Neural progenitor cell (in vitro differentiated cells): ENCODE results near the gene SLC7A6.

Experiments used
- EZH2 ChIP-seq: fragments of 200-600 bp; sonication (generic); IDR thresholded peaks from 2 replicates; pipeline ENCODE4 v1.6.1; 2017; ENCODE audit warnings: antibody characterized with exemption, mild to moderate bottlenecking, moderate library complexity
- EZH2phosphoT487 ChIP-seq: fragments of 200-600 bp; sonication (generic); IDR thresholded peaks from 2 replicates; pipeline ENCODE4 v1.6.1; 2017; ENCODE audit warnings: antibody characterized with exemption
- TF ChIP-seq, protein P1 (sequence below): fragments of 200-600 bp; sonication (generic); IDR thresholded peaks from 2 replicates; pipeline ENCODE4 v1.5.1; 2017; ENCODE audit warnings: antibody characterized with exemption, mild to moderate bottlenecking

DNA sequence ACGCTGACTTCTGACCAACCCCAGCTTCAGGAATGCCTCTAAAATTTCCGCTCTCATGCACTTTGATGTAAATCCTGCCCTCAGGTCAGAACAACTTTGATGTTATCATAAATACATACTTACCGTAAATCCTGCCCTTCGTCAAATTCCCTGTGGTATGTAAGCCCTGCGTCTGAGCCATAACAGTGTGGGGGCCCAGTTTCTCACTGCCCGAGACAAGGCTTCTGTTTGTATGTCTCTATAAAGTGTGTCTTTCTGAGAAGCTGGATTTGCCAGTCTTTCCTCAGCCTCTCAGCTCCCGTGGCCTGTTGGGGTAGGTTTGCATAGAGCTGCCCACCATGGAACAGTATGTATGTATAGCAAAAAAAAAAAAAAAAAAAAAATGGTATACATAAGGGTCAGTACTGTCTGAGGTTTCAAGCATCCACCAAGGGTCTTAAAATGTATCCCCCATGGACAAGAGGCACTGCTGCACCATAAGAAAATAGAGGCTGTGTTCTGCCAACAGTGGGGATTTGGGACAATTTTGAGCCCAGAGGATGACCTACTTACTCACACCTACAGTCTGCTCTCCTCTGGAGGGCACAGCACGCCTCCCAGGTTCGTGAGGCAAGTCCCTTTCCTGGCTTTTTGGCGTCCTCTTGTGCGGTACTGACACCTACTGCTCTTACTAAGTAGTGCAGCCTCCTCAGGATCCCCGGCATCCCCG, 64.0 kb downstream of the SLC7A6 start:
- TF ChIP-seq, protein P1, sequence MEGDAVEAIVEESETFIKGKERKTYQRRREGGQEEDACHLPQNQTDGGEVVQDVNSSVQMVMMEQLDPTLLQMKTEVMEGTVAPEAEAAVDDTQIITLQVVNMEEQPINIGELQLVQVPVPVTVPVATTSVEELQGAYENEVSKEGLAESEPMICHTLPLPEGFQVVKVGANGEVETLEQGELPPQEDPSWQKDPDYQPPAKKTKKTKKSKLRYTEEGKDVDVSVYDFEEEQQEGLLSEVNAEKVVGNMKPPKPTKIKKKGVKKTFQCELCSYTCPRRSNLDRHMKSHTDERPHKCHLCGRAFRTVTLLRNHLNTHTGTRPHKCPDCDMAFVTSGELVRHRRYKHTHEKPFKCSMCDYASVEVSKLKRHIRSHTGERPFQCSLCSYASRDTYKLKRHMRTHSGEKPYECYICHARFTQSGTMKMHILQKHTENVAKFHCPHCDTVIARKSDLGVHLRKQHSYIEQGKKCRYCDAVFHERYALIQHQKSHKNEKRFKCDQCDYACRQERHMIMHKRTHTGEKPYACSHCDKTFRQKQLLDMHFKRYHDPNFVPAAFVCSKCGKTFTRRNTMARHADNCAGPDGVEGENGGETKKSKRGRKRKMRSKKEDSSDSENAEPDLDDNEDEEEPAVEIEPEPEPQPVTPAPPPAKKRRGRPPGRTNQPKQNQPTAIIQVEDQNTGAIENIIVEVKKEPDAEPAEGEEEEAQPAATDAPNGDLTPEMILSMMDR: peak; percentile 85
- TF ChIP-seq EZH2phosphoT487 (no peak), EZH2 (no peak)
